NCI-H2171 treated with DMSO at 0.1 percent for 48 hours (cell line): ENCODE measurements around the gene HS3ST3B1.
A peak's percentile ranks its signal among the peaks of the same experiment; 100 is the strongest.

Source experiments
- DNase-seq: peaks from one replicate; lab custom pipeline; 2025; lab: John Stamatoyannopoulos, UW

Gene HS3ST3B1

DNA sequence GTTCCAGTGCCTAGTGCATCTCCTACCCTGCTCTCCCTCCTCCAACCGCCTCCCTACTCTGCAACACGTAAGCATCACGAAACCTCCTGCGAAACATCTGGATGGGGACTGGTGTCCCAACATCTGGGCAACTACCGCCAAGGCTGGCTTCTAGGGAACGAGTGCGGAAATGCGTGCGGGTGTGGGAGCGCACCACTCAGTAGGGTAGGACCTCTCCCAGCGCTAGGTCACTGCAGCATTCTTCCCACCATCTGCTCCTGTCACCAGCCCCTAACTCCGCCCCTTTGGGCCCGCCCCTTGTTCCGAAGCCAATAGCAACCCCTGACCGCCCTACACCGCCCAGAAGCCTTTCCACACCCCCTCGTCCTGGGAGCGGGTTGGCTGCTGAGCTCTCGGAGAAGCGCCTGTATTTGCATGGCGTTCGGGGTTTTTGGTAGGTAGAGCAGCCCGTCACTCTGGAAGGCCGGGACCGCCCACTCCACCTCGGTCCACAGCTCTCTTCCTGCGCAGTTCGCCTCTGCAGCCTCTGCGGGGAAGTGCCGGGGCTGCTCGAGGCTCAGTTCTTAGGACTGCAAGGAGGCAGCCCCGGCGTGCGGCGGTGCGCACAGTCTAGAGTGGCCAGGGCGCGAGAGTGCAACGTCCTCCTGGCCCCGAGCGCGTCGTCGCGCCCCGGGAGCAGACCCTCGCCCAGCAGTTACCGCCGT, at the start of gene HS3ST3B1:
TSS of gene HS3ST3B1 (plus strand) at position 507 of the 704 bp plus-strand sequence. CDS start 438 bp downstream, outside the sequence.
- DNase-seq, result peak; percentile 89

GRCh38 chr17:14261406-14261805, 39.5 kb upstream of the HS3ST3B1 start:
- DNase-seq, result no peak

DNA sequence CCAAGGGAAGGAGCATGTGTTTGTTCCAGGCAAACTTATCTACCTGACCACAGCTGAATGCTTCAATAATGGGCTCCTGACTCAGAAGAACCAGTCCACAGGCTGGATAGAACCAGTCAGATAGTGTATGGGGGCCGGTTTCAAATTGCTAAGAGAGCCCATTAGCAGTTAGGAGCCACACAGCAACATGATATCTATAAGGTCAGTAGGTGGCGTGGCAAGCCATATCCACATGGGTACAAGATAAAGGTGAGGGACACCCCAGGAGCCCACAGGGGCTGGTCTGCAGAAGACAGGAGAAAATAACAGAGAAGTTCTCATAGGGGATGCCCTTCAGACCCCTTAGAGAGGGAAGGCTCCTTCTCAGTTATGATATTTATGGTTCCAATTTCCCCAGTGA, 32.6 kb upstream of the HS3ST3B1 start:
- no peak for DNase-seq

DNA sequence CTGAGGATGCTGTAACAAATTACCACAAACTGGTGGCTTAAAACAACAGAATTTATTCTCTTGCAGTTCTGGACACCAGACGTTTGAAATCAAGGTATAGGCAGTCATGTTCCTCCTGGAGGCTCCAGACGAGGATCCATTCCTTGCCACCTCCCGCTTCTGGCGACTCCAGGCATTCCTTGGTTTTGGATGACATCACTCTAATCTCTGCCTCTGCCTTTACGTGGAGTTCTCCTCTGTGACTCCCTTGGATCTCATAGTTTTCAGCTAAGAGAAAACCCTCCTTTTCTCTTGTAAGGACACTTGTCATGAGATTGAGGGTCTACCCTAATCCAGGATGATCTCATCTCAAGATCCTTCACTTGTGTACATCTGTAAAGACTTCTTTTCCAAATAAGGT, 31.4 kb upstream of the HS3ST3B1 start:
- no peak for DNase-seq

DNA sequence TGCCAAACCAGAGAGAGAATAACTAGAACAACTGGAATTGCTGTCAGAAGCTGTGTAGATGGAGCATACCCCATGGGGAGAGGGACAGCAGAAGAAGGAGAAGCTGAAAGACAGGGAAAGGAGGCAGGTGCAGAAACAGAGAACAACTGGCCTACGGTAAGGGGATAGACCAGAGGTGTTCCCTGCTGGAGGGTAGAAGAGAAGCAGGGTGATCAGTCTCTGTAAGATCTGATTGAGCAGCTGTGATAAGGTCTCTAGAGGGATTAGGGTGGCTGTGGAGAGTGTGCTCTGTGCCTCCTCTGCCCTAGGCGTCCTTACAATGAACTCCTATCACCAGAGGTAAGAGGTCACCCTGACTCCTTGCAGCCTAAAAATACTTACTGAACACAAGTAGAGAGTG, 30.4 kb upstream of the HS3ST3B1 start:
- no peak for DNase-seq

GRCh38 chr17:14276535-14277250, 24.2 kb upstream of the HS3ST3B1 start:
- no peak for DNase-seq

- DNase-seq, result no peak
Observed at GRCh38 chr17:14281530-14281929, 19.4 kb upstream of the HS3ST3B1 start.

DNA sequence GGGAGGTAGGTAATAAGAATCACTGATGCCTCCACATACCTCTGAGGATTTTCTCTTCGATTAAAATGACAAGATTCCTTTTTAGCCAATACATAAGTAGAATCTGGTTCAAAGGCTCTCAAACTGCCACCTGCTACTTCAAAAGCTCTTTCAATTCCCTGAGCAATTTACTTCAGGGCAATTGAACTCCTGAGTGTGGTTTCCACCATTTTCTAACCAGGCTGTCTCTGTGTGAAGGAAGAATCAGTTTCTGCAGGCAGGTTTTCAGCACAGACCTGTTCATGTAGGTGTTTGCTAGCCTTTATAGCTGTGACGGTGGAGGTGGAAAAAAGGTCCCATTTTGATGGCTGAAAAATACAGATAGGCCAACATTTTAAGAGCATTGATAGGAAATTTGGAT, 18.2 kb upstream of the HS3ST3B1 start:
- DNase-seq, result peak; percentile 5

- no peak for DNase-seq
Observed at GRCh38 chr17:14289162-14289561, 11.7 kb upstream of the HS3ST3B1 start.

GRCh38 chr17:14294876-14295275, 6.0 kb upstream of the HS3ST3B1 start:
- no peak for DNase-seq

DNA sequence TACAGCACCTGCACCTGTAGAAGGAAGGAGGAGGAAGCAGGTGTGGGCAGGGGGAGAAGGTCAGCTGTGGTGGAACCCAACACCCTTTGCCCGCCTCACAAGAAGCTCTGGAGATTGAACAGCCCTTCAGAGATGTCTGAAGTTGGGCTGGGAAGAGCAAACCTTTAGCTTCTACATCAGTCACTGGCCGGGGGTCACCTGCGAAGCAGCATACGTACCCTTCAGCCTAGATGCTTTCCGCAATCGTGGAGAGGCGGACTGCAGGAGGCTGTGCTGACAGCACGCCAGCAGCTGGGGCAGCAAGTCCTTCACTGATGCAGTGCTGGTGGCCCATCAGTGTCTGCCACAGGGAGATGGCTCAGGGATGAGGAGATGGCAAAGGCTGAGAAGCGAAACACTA, 5.2 kb upstream of the HS3ST3B1 start:
- no peak for DNase-seq

- DNase-seq, result no peak
Observed at GRCh38 chr17:14296166-14296910, 4.5 kb upstream of the HS3ST3B1 start.

GRCh38 chr17:14297161-14297851, 3.6 kb upstream of the HS3ST3B1 start:
- DNase-seq, result no peak

DNA sequence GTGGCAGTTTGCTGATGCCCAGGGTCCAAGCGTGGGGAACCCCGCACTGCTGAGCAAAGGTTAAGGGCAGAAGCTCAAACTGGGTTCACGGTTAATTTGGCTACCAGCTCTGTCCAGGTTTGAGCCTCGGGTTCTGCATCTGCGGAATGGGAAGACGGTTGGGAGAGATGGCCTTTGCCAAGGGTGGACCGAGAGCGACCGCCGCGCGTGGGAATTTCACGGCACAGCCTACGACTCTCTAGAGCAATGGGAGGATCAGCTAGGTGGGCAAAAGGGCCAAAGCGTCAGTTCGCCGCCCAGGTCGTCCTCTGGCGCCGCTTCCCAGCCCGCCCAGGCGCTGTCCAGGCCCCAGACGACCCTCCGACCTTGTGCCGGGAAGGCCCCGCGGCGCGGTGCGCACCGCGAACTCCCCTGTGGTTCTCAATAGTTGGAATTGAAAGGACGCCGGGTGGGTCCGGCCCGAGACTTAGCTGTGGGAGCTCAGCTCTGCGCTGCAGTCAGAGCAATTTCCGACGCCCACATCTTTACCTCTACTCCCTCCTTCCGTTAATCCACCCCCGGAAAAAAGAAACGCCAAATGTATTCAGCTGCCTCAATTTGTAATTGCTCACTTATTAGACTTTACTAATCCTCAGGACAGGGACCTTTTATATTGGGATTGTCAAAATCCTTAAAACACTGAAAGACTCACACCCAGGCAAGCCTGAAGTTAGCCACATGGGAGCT, 2.5 kb upstream of the HS3ST3B1 start:
- DNase-seq, result no peak

GRCh38 chr17:14298947-14299279, 2.0 kb upstream of the HS3ST3B1 start:
- DNase-seq, result no peak

DNA sequence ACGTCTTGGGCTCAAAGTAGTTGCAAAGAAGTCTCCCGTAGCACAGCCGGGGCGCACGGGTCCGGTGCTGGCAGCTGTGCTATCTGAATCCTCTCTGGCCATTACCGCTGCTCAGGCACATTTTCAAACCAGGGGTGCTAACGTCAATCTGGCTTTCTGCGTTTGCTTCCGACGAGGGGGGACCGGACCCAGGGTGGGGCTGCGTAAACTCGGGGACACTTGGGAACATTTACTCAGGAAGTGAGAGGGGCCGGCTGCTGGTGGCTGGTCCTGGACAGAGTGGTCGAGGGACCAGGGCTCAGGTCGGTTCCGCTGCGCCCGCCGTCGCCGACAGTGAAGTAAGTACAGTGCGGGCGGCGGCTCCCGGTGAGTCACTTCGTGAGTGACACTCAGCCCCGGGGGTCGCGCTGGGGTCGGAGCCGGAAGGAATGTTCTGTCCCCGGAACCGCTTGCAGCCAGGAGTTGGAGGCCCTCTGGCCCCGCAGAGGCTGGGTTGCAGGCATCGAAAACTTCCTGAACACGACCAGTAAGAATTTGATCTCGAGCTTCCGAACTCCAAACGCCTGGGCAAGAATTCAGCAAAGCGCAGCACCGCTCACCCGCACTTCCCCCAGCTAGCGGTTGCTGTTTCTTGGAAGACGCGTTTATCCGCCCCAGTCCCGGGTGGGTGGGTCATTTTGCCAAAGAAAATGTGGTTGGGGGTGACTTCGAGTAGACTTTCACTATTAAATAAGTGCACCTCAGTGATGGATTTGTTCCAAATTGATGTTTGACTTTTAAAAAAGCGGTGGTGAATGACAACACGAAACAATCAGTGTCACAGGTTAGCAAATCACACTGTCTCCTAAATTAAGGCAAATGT, 1.4 kb upstream of the HS3ST3B1 start:
- no peak for DNase-seq

GRCh38 chr17:14301279-14302090, 604 bp downstream of the HS3ST3B1 start:
- DNase-seq, result no peak

GRCh38 chr17:14302091-14302430, 1.2 kb downstream of the HS3ST3B1 start:
- DNase-seq, result no peak

DNA sequence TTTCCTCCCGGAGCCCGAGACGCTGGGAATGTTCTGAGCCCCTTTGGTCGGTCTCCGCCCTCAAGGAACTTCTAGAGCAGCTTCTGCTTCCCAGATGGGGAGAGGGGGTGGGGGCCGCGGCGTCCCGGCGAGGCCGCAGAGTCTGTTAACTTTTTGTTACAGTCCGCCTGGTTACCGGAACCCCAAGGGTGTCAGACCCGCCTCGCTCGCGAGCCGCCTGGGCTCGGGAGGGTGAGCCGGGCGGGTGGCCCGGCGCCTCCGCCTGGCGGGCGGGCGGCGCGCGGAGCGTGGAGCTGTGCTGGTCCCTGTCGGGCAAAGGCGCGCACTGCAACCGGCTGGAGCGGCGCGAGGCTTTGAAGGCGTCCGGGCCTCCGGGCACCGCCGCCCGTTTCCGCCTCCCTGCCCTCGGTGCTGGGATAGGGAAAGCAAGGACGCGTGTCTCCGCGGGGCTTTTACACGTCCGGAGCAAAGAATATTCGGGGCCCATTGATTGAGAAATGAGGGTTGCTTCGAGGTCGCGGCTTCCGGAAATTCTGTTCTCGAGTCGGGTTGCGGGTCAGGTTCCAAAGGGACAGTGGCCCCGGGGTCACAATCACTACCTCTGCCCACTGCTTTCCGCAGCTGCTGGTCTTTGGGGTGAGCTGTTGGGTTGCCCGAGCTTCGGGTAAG, 1.7 kb downstream of the HS3ST3B1 start:
- DNase-seq, result peak; percentile 3
